Measurements from ENCODE around the gene ZSCAN31.
A peak's percentile ranks its signal among the peaks of the same experiment; 100 is the strongest.
"Not testable (repeated sequence)": the region's sequence is repeated elsewhere in the genome, so short reads cannot be mapped to it uniquely, and the experiment has no call there.

Gene ZSCAN31

DNA sequence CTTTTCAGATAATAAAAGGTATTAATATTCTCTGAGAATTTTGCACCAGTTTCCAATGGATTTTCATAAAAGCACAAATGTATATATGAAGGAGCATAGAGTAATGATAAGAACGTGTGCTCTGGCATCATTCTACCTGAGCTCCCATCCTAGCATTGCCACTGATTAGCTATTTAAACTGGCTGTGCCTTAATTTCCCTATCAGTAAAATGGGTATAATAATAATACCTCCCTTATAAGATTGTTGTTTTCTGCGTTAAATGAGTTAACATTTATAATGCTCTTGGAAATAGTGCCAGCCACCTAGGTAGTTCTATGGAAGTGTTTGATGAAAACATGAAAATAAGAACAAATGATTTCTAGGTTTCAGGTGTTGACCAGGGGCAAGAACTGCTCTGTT, 25.0 kb upstream of the ZSCAN31 start:
- TF ChIP-seq, protein P1, sequence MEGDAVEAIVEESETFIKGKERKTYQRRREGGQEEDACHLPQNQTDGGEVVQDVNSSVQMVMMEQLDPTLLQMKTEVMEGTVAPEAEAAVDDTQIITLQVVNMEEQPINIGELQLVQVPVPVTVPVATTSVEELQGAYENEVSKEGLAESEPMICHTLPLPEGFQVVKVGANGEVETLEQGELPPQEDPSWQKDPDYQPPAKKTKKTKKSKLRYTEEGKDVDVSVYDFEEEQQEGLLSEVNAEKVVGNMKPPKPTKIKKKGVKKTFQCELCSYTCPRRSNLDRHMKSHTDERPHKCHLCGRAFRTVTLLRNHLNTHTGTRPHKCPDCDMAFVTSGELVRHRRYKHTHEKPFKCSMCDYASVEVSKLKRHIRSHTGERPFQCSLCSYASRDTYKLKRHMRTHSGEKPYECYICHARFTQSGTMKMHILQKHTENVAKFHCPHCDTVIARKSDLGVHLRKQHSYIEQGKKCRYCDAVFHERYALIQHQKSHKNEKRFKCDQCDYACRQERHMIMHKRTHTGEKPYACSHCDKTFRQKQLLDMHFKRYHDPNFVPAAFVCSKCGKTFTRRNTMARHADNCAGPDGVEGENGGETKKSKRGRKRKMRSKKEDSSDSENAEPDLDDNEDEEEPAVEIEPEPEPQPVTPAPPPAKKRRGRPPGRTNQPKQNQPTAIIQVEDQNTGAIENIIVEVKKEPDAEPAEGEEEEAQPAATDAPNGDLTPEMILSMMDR (conservative IDR thresholded peaks at IDR 0.05; ENCODE audit: low read depth, low read length): no peak
- DNase-seq (ENCODE audit: low read depth): no peak
- no peak overlapping the region for H3K4me3 ChIP-seq (ENCODE audit: low read length)

DNA sequence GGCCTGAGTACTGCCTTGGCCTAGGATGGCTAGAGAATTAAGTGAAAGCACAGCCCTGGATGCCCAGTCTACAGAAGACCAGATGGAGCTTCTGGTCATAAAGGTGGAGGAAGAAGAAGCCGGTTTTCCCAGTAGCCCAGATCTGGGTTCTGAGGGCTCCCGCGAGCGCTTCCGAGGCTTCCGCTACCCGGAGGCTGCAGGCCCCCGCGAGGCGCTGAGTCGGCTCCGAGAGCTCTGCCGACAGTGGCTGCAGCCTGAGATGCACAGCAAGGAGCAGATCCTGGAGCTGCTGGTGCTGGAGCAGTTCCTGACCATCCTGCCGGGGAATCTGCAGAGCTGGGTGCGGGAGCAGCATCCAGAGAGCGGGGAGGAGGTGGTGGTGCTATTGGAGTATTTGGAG, 23.6 kb upstream of the ZSCAN31 start:
- not testable (repeated sequence) for H3K4me3 ChIP-seq (ENCODE audit: low read length); DNase-seq (ENCODE audit: low read depth)

DNA sequence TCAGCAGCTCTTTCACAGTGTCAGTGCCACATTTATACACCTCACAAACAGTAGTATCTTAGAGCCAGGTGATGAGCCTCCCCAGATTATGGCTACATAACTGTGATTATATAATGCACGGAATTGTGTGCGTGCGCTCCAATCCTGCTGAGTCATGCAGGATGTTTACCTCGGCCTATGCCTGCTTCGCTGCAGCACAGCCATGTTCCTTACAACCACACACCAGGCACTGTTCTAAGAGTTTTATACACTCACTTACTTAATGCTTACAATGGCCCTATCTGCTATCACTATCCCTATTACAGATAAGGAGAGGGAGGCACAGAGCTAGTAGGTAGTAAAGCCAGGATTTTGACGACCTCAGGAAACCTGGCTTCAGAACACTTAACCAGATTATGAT, 21.1 kb upstream of the ZSCAN31 start:
- TF ChIP-seq, protein P1 (conservative IDR thresholded peaks at IDR 0.05; ENCODE audit: low read depth, low read length): no peak
- no peak for DNase-seq (ENCODE audit: low read depth)
- H3K4me3 ChIP-seq (ENCODE audit: low read length): no peak overlapping the region

DNA sequence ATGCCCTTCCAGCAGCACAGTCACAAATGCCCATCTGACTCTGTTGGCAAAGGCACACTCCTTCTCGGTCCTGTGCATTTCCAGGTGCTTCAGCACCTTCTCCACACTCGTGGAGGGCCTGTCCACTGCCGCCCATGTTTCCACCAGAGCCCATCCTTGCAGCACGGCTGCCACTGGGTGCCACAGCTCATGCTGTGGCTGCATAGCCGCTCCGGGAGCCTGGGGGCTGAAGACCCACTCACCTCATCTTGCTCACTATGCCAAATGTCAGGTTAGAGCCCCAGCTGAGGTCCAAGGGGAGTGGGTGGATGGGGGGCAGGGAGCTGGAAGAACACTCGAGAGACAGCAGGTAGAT, 20.7 kb upstream of the ZSCAN31 start:
- H3K4me3 ChIP-seq (ENCODE audit: low read length): no peak overlapping the region
- TF ChIP-seq, protein P1 (conservative IDR thresholded peaks at IDR 0.05; ENCODE audit: low read depth, low read length): no peak
- no peak for DNase-seq (ENCODE audit: low read depth)

DNA sequence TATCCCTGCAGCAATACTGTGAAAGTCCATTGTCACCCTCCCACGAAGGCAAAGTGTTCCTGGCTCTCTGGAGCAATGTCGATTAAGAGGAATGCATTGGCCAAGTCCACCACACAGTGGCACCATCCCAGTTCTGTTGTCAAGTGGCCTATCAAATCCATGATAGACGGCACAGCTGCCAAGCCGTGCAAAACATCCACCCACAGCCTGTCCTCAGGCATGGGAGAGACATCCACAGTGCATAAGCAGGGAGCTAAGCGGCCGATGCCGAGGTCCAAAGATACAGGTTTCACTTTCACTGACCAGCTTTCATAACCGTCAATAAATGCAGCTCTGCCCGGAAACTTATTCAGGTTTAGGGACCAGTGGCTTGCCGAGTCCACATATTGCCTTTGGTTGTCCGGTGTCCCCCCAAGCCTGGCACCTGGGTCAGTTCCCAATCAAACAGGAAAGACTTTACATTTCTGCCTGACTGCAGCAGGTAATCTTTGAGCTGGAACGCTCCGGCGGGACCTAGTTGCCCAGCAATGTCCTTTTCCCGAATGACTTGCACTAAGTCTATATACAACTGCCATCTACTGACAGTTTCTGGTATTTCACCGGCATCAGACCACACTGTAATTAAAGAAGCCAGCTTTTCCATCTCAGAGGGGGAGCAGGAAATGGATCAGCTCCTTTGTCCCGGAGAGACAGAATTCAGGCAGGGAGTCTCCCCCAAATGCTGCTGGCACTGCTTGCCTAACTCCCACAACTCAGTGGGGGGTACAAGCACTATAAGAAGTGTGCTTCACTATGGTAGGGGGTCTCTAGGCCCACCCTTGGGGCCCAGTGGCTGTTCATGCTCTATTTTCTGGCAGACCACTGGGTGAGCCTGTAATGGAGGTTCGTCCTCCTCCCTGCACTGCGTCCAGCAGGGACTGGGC, 20.1 kb upstream of the ZSCAN31 start:
- TF ChIP-seq, protein P1 (conservative IDR thresholded peaks at IDR 0.05; ENCODE audit: low read depth, low read length): peak; percentile 79
- peak overlapping the region; percentile 79 for H3K4me3 ChIP-seq (ENCODE audit: low read length)
- peak; percentile 60 for DNase-seq (ENCODE audit: low read depth)

DNA sequence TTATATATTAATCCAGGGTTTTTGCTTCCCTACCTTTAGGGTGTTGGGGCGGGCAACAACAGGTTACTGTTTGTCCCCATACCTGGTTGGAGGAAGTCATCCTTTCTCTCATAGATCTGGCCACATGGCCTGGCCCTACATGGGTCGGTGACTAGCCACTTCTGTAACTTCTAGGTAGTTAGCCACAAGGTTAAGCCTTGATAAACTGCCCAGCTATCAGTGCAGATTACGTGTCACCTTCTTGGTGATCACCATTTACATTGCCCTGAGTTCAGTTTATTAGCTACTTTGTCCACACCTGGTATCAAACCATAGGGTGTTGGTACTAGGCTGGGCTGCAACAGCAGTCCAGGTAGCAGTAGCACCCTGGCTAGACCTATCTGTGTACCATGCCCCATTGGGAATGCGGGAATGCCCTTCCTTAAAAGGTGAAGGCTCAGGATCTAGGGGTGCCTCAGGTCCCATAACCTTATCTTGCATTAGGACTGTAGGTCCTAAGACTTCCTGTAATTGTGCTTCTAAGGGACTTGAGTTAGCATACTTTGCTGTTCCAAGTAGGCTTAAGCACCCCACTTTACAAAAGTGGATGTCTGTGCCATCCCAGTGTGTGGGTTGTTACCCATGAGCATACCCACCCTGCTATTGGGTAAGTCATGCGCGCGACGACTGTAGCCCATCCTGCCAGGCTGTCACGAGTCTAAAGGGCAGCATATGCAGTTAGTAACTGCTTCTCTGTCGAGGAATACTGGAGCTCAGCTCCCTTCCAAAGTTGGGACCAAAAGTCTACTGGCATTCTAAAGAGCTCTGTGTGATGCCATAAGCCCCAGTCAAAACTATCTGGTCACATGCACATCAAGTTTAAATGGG, 19.0 kb upstream of the ZSCAN31 start:
- TF ChIP-seq, protein P1 (conservative IDR thresholded peaks at IDR 0.05; ENCODE audit: low read depth, low read length): no peak
- DNase-seq (ENCODE audit: low read depth): no peak
- H3K4me3 ChIP-seq (ENCODE audit: low read length): no peak overlapping the region

DNA sequence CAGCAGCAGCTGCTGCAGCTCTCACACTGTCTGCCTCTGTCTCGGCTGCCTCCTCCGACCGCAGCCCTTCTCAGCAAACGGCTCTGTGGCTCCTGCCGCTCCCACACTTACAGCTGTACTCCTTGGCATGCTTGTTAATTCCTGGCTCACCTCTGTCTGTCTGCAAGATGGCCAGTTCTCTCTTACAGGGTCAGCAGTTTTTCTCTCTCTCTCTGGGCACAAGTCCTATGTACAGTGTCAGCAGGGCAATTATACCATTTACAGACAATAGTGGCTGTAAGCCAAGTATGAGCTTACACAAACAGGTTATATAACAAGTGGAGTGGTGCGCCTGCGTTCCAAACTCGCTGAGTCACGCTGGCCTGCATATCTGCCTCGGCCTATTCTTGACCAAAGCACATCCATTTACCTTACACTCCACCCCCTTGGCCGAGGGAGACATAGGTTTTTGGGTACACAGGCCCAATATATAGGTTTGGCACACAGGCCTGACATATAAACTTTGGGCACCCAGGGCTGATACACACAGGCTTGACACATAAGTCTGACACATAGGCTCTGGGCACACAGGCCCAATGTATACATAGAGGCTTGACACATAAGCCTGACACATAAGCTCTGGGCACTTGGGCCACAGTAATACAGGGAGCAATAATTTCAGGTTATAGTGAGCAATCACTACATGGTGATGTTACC, 18.2 kb upstream of the ZSCAN31 start:
- TF ChIP-seq, protein P1 (conservative IDR thresholded peaks at IDR 0.05; ENCODE audit: low read depth, low read length): no peak
- no peak for DNase-seq (ENCODE audit: low read depth)
- no peak overlapping the region for H3K4me3 ChIP-seq (ENCODE audit: low read length)

Measured in retinal pigment epithelial cell (primary cell).